HepG2 (cell line): ENCODE data around the gene ZSCAN4. TPM values are rescaled to one million over a fixed set of nuclear protein-coding genes. Genes with fewer than 3 reads are reported as not detected.

Experiments used
- ASH2L ChIP-seq: fragments of 300-600, 200-600 bp; sonication (generic); IDR thresholded peaks from 2 replicates; pipeline ENCODE4 v1.7.0; 2017; ENCODE audit warnings: low read depth, mild to moderate bottlenecking, moderate library complexity, mixed read lengths, low read length; ENCODE audit not compliant: insufficient read length
- FOXA1 ChIP-seq, 2 experiments: fragments of 450-650 bp in 1 of 2; sonication (generic) in 1 of 2; formaldehyde crosslinking in 1 of 2; IDR thresholded peaks; 2 replicates each; pipeline versions ENCODE4 v1.4.0 to v1.6.1; 2016 to 2020; ENCODE audit warnings: missing genetic modification reagents in 1 of 2
- HBP1 ChIP-seq: IDR thresholded peaks from 2 replicates; pipeline ENCODE4 v1.6.1; 2016; ENCODE audit warnings: low read depth, control low read depth
- HMG20A ChIP-seq: IDR thresholded peaks from 2 replicates; pipeline ENCODE4 v1.6.1; 2016; ENCODE audit warnings: borderline replicate concordance
- JUN ChIP-seq: sonication (generic); formaldehyde crosslinking; IDR thresholded peaks from 2 replicates; pipeline ENCODE4 v1.4.0; 2020; ENCODE audit warnings: mild to moderate bottlenecking, missing genetic modification reagents
- KLF11 ChIP-seq: IDR thresholded peaks from 2 replicates; pipeline ENCODE4 v1.6.1; 2016; ENCODE audit warnings: missing compliant biosample characterization
- MXD3 ChIP-seq: IDR thresholded peaks from 2 replicates; pipeline ENCODE4 v1.6.1; 2016; ENCODE audit warnings: mild to moderate bottlenecking, missing biosample characterization, missing genetic modification reagents
- TFDP1 ChIP-seq: IDR thresholded peaks from 2 replicates; pipeline ENCODE4 v1.6.1; 2016; ENCODE audit warnings: missing compliant biosample characterization, missing genetic modification reagents, borderline replicate concordance
- THRA ChIP-seq: sonication (generic); formaldehyde crosslinking; IDR thresholded peaks from 2 replicates; pipeline ENCODE4 v1.4.0; 2020; ENCODE audit warnings: missing genetic modification reagents, borderline replicate concordance
- ZFAT ChIP-seq: sonication (generic); formaldehyde crosslinking; conservative IDR thresholded peaks from 2 replicates; pipeline ENCODE4 v1.8.1; 2023; ENCODE audit warnings: missing genetic modification reagents, inconsistent platforms
- ZHX2 ChIP-seq, 2 experiments: sonication (generic) in 1 of 2; formaldehyde crosslinking in 1 of 2; IDR thresholded peaks; 2 replicates each; pipeline versions ENCODE4 v1.6.1 to v1.9.0; 2014 to 2022; ENCODE audit warnings: antibody characterized with exemption in 1 of 2, borderline replicate concordance in 1 of 2, inconsistent platforms in 1 of 2, low read depth in 1 of 2, missing genetic modification reagents in 1 of 2
- ZMYM2 ChIP-seq: sonication (generic); formaldehyde crosslinking; IDR thresholded peaks from 2 replicates; pipeline ENCODE4 v1.8.0; 2022; ENCODE audit warnings: mild to moderate bottlenecking, missing genetic modification reagents
- ZNF484 ChIP-seq: sonication (generic); formaldehyde crosslinking; IDR thresholded peaks from 2 replicates; pipeline ENCODE4 v1.5.1; 2020; ENCODE audit warnings: mild to moderate bottlenecking, low read depth, missing genetic modification reagents, borderline replicate concordance
- ZNF660 ChIP-seq: sonication (generic); formaldehyde crosslinking; IDR thresholded peaks from 2 replicates; pipeline ENCODE4 v1.5.1; 2020; ENCODE audit warnings: mild to moderate bottlenecking, low read depth, missing genetic modification reagents, borderline replicate concordance
- ZNF761 ChIP-seq: sonication (generic); formaldehyde crosslinking; conservative IDR thresholded peaks from 2 replicates; pipeline ENCODE4 v1.4.0; 2020; ENCODE audit warnings: mild to moderate bottlenecking, missing genetic modification reagents
- ZNF816 ChIP-seq: sonication (generic); formaldehyde crosslinking; IDR thresholded peaks from 2 replicates; pipeline ENCODE4 v1.8.0; 2022; ENCODE audit warnings: missing genetic modification reagents, mild to moderate bottlenecking, borderline replicate concordance
- ZSCAN20 ChIP-seq: sonication (generic); formaldehyde crosslinking; IDR thresholded peaks from 2 replicates; pipeline ENCODE4 v1.4.0; 2020; ENCODE audit warnings: missing genetic modification reagents, mild to moderate bottlenecking, borderline replicate concordance
- polyA plus RNA-seq, 8 experiments: library from polyadenylated mRNA; depleted of rRNA in 3 of 8; stranded (reverse) in 7 of 8; unstranded in 1 of 8; fragments of >200 nt; fragmentation: Illumina TruSeq in 4 of 8; extraction: Trizol in 4 of 8; gene quantifications; 2 replicates each; pipeline versions ENCODE4 v1.2.1 to v1.2.3, GENCODE V29; 2011 to 2016; ENCODE audit warnings: low read depth in 4 of 8, missing spikeins in 1 of 8, mixed read lengths in 1 of 8; ENCODE audit not compliant: insufficient read depth in 1 of 8
- total RNA-seq, 5 experiments: library from RNA; depleted of rRNA; stranded (reverse); fragments of >200 nt; fragmentation: Illumina TruSeq; extraction: Trizol; gene quantifications; 2 replicates each; pipeline ENCODE4 v1.2.3, GENCODE V29; 2016; ENCODE audit warnings: low read depth in 1 of 5

Gene ZSCAN4
- total and polyA plus RNA-seq, 2 of the 13 experiments (the other 11 are each of a cell fraction or from before 2014, with no cell fraction given), result 0.60 to 0.73 TPM

GRCh38 chr19:57632987-57633831 is 35.5 kb upstream of the ZSCAN4 start, which contains the start of gene ZNF211 (continued):
- TF ChIP-seq ZNF816 (CRISPR knock-in tag), result no peak
- no peak for TF ChIP-seq HBP1 (CRISPR knock-in tag)
- no peak for TF ChIP-seq ZNF761 (CRISPR knock-in tag)
- TF ChIP-seq THRA (CRISPR knock-in tag), result peak; percentile 29; the same call in 1 of the 2 replicates
- TF ChIP-seq ZNF484 (CRISPR knock-in tag), result no peak
- 0 out of 2 replicates have a peak, but pooled peaks have one; percentile 48 for TF ChIP-seq MXD3 (CRISPR knock-in tag)
- no peak for TF ChIP-seq ZMYM2 (CRISPR knock-in tag)
- TF ChIP-seq ZFAT (CRISPR knock-in tag), result no peak
- TF ChIP-seq FOXA1 (IDR thresholded peaks at IDR 0.05), result no peak
- TF ChIP-seq FOXA1 (CRISPR knock-in tag; IDR thresholded peaks at IDR 0.05), result 0 out of 2 replicates have a peak, but pooled peaks have one; percentile 15
- TF ChIP-seq ZNF660 (CRISPR knock-in tag), result no peak
- peak; percentile 89 for TF ChIP-seq ASH2L
- TF ChIP-seq ZHX2 (IDR thresholded peaks at IDR 0.05; ENCODE audit: low read depth), result peak; percentile 63; the same call in 1 of the 2 replicates
- no peak for TF ChIP-seq ZHX2 (CRISPR knock-in tag; IDR thresholded peaks at IDR 0.05; ENCODE audit: borderline replicate concordance)
- no peak for TF ChIP-seq HMG20A (CRISPR knock-in tag)
- 0 out of 2 replicates have a peak, but pooled peaks have one; percentile 48 for TF ChIP-seq JUN (CRISPR knock-in tag)
- no peak for TF ChIP-seq ZSCAN20 (CRISPR knock-in tag)
- 0 out of 2 replicates have a peak, but pooled peaks have one; percentile 62 for TF ChIP-seq KLF11 (CRISPR knock-in tag)
- peak; percentile 64; the same call in 1 of the 2 replicates for TF ChIP-seq TFDP1 (CRISPR knock-in tag)
